H1 (cell line): ENCODE measurements around the gene BAZ2B. TPM values are rescaled to one million over a fixed set of nuclear protein-coding genes. Genes with fewer than 3 reads are reported as not detected.

Experiments used
- CTCF ChIA-PET: fragments of 300-600 bp; sonication (Branson Sonifier 250); formaldehyde crosslinking; loops from one replicate; lab custom pipeline; 2021; ENCODE audit not compliant: partially characterized antibody; lab: Charles Lee
- POLR2A ChIA-PET: fragments of 300-600 bp; sonication (Branson Sonifier 250); formaldehyde crosslinking; loops from one replicate; lab custom pipeline; 2021; ENCODE audit warnings: inconsistent platforms; ENCODE audit not compliant: partially characterized antibody; lab: Charles Lee
- DNase-seq, 2 experiments: peaks; one replicate each; pipeline versions ENCODE4 v3.0.0 to v3.0.0-alpha.2; 2010 to 2022; ENCODE audit warnings: low spot score in 2 of 2, low read depth in 1 of 2, mixed read lengths in 1 of 2
- FAIRE-seq: peaks from 2 replicates; lab custom pipeline; 2011; peaks lifted over from hg19 to GRCh38; lab: Jason Lieb, UNC
- H2AFZ ChIP-seq: 2 replicates; pipeline ENCODE4 v1.8.1; 2012; ENCODE audit warnings: low read length, inconsistent platforms
- H2AK5ac ChIP-seq: 2 replicates; pipeline ENCODE4 v1.6.1; 2013; ENCODE audit warnings: low read depth, low read length
- H2BK120ac ChIP-seq: replicated peaks from 2 replicates; pipeline ENCODE3; 2013; ENCODE audit warnings: low read depth, low read length, inconsistent platforms
- H2BK12ac ChIP-seq: 2 replicates; pipeline ENCODE4 v1.6.1; 2013; ENCODE audit warnings: low read depth, low read length
- H2BK15ac ChIP-seq: 2 replicates; pipeline ENCODE4 v1.6.1; 2013; ENCODE audit warnings: low read length
- H2BK20ac ChIP-seq: 2 replicates; pipeline ENCODE4 v1.6.1; 2013; ENCODE audit warnings: low read length
- H2BK5ac ChIP-seq: 2 replicates; pipeline ENCODE4 v1.6.1; 2013; ENCODE audit warnings: low read depth, low read length
- H3K14ac ChIP-seq: 2 replicates; pipeline ENCODE4 v1.6.1; 2013; ENCODE audit warnings: inconsistent platforms; ENCODE audit not compliant: insufficient read length
- H3K18ac ChIP-seq: 2 replicates; pipeline ENCODE4 v1.6.1; 2013; ENCODE audit warnings: low read length; ENCODE audit errors: extremely low read depth
- H3K23ac ChIP-seq: 2 replicates; pipeline ENCODE4 v1.6.1; 2013; ENCODE audit warnings: inconsistent platforms; ENCODE audit not compliant: insufficient read length
- H3K23me2 ChIP-seq: 2 replicates; pipeline ENCODE4 v1.6.1; 2013; ENCODE audit warnings: low read depth, low read length
- H3K27ac ChIP-seq: 2 replicates; pipeline ENCODE4 v1.6.1; 2011; ENCODE audit warnings: low read depth, low read length, inconsistent platforms
- H3K27me3 ChIP-seq, 4 experiments: replicated peaks in 1 of 4; 1 replicate in 1 of 4; 2 replicates in 3 of 4; pipeline versions ENCODE4 v1.6.1 to v1.8.1; 2011 to 2013; ENCODE audit warnings: low read length in 3 of 4, mild to moderate bottlenecking in 3 of 4, inconsistent platforms in 2 of 4, mixed read lengths in 2 of 4, moderate library complexity in 1 of 4; ENCODE audit not compliant: control insufficient read depth in 3 of 4, insufficient read depth in 3 of 4; ENCODE audit errors: extremely low read depth in 1 of 4
- H3K36me3 ChIP-seq, 4 experiments: 2 replicates each; pipeline versions ENCODE4 v1.6.1 to v1.8.1; 2011 to 2013; ENCODE audit warnings: mild to moderate bottlenecking in 4 of 4, low read length in 3 of 4, moderate library complexity in 2 of 4, control low read depth in 1 of 4, inconsistent platforms in 1 of 4; ENCODE audit not compliant: insufficient read depth in 4 of 4, control insufficient read depth in 2 of 4
- H3K4ac ChIP-seq: replicated peaks from 2 replicates; pipeline ENCODE3; 2013; ENCODE audit warnings: low read length, low read depth, mixed read lengths, inconsistent platforms; ENCODE audit not compliant: insufficient read length
- H3K4me1 ChIP-seq, 4 experiments: replicated peaks in 1 of 4; 1 replicate in 1 of 4; 2 replicates in 3 of 4; pipeline versions ENCODE4 v1.6.1 to v1.8.1; 2011 to 2013; ENCODE audit warnings: low read length in 3 of 4, inconsistent platforms in 2 of 4, mixed read lengths in 1 of 4; ENCODE audit not compliant: insufficient read depth in 4 of 4, control insufficient read depth in 3 of 4
- H3K4me2 ChIP-seq, 2 experiments: 2 replicates each; pipeline versions ENCODE4 v1.6.1 to v1.8.1; 2011 to 2013; ENCODE audit warnings: low read depth in 2 of 2, low read length in 2 of 2, control low read depth in 1 of 2, inconsistent platforms in 1 of 2, mild to moderate bottlenecking in 1 of 2; ENCODE audit not compliant: insufficient read depth in 1 of 2
- H3K4me3 ChIP-seq, 4 experiments: fragments of 200-600, 300-600 bp in 1 of 4; sonication (generic), shearing (Covaris generic), sonication (Bioruptor Twin) in 1 of 4; 2 replicates each; pipeline versions ENCODE4 v1.5.1 to v1.8.1; 2011 to 2016; ENCODE audit warnings: low read length in 4 of 4, low read depth in 3 of 4, control low read depth in 2 of 4, inconsistent platforms in 2 of 4, mild to moderate bottlenecking in 2 of 4, mixed read lengths in 1 of 4, moderate library complexity in 1 of 4; ENCODE audit not compliant: insufficient read depth in 2 of 4; ENCODE audit errors: extremely low read depth in 1 of 4
- H3K56ac ChIP-seq: replicated peaks from 2 replicates; pipeline ENCODE3; 2013; ENCODE audit warnings: low read depth, mild to moderate bottlenecking, mixed read lengths, low read length, inconsistent platforms; ENCODE audit not compliant: insufficient read length
- H3K79me1 ChIP-seq: 2 replicates; pipeline ENCODE4 v1.6.1; 2013; ENCODE audit warnings: low read depth, low read length, control low read depth
- H3K79me2 ChIP-seq, 2 experiments: 2 replicates each; pipeline versions ENCODE4 v1.6.1 to v1.8.1; 2012 to 2013; ENCODE audit warnings: low read length in 2 of 2, mild to moderate bottlenecking in 2 of 2, inconsistent platforms in 1 of 2; ENCODE audit not compliant: insufficient read depth in 2 of 2, control insufficient read depth in 1 of 2
- H3K9ac ChIP-seq, 4 experiments: replicated peaks in 1 of 4; 1 replicate in 1 of 4; 2 replicates in 3 of 4; pipeline versions ENCODE4 v1.6.1 to v1.8.1; 2011 to 2013; ENCODE audit warnings: low read depth in 3 of 4, low read length in 3 of 4, control low read depth in 2 of 4, mild to moderate bottlenecking in 2 of 4, moderate library complexity in 2 of 4, inconsistent platforms in 1 of 4; ENCODE audit errors: extremely low read depth in 1 of 4
- H3K9me3 ChIP-seq, 2 experiments: 2 replicates each; pipeline versions ENCODE4 v1.6.1 to v1.8.1; 2012 to 2013; ENCODE audit warnings: mild to moderate bottlenecking in 2 of 2, moderate library complexity in 2 of 2, control low read depth in 1 of 2, inconsistent platforms in 1 of 2, low read depth in 1 of 2, low read length in 1 of 2, mixed read lengths in 1 of 2; ENCODE audit not compliant: insufficient read depth in 2 of 2
- H4K20me1 ChIP-seq, 2 experiments: replicated peaks in 1 of 2; 2 replicates each; pipeline versions ENCODE3 to v1.8.1; 2011 to 2013; ENCODE audit warnings: inconsistent platforms in 2 of 2, low read length in 2 of 2, mild to moderate bottlenecking in 1 of 2; ENCODE audit not compliant: insufficient read depth in 2 of 2, control insufficient read depth in 1 of 2
- H4K5ac ChIP-seq: 2 replicates; pipeline ENCODE4 v1.6.1; 2013; ENCODE audit warnings: low read length, low read depth, mixed read lengths, inconsistent platforms; ENCODE audit not compliant: insufficient read length
- H4K8ac ChIP-seq: 2 replicates; pipeline ENCODE4 v1.8.0; 2013; ENCODE audit warnings: mild to moderate bottlenecking, moderate library complexity, low read length, inconsistent platforms; ENCODE audit not compliant: insufficient read depth; ENCODE audit errors: extremely low read depth
- H4K91ac ChIP-seq: replicated peaks from 2 replicates; pipeline ENCODE3; 2013; ENCODE audit warnings: low read length, mixed read lengths, inconsistent platforms; ENCODE audit not compliant: insufficient read length
- CHD1 ChIP-seq: IDR thresholded peaks from 2 replicates; pipeline ENCODE4 v1.6.1; 2012; ENCODE audit warnings: low read depth, low read length, improper control_type of control experiment
- EP300 ChIP-seq, 2 experiments: IDR thresholded peaks; 1 replicate in 1 of 2; 2 replicates in 1 of 2; pipeline ENCODE4 v1.6.1; 2011 to 2012; ENCODE audit warnings: low read depth in 2 of 2, low read length in 2 of 2, mild to moderate bottlenecking in 2 of 2, borderline replicate concordance in 1 of 2, inconsistent platforms in 1 of 2, moderate library complexity in 1 of 2
- JUND ChIP-seq: IDR thresholded peaks from 2 replicates; pipeline ENCODE4 v1.6.1; 2011; ENCODE audit warnings: mild to moderate bottlenecking, improper control_type of control experiment, low read length
- KDM1A ChIP-seq: fragments of 200-600, 300-600 bp; sonication (generic); IDR thresholded peaks from 2 replicates; pipeline ENCODE4 v1.7.1; 2016; ENCODE audit warnings: mild to moderate bottlenecking, low read length, borderline replicate concordance
- MAFK ChIP-seq: IDR thresholded peaks from 2 replicates; pipeline ENCODE4 v1.6.1; 2012; ENCODE audit warnings: low read depth, mild to moderate bottlenecking, improper control_type of control experiment, low read length
- RBBP5 ChIP-seq: IDR thresholded peaks from 2 replicates; pipeline ENCODE4 v1.7.1; 2012; ENCODE audit warnings: low read depth, mild to moderate bottlenecking, inconsistent platforms, low read length, moderate library complexity, borderline replicate concordance
- TAF1 ChIP-seq: IDR thresholded peaks from 2 replicates; pipeline ENCODE4 v1.6.1; 2011; ENCODE audit warnings: mild to moderate bottlenecking, low read depth, low read length
- ZNF274 ChIP-seq: IDR thresholded peaks from 2 replicates; pipeline ENCODE4 v1.7.0; 2012; ENCODE audit warnings: low read length, borderline replicate concordance; ENCODE audit errors: extremely low read depth
- WGBS, 2 experiments: shearing (Covaris generic) in 1 of 2; methylation state at CpG; one replicate each; pipeline versions ENCODE4 v1.1.6 to v1.1.7; 2013 to 2015; ENCODE audit warnings: low lambda C conversion rate in 2 of 2, mixed read lengths in 2 of 2, inconsistent platforms in 1 of 2, low coverage in 1 of 2, missing lambda C conversion rate in 1 of 2; ENCODE audit not compliant: insufficient replicate concordance in 2 of 2, insufficient coverage in 1 of 2, insufficient read length in 1 of 2; ENCODE audit errors: extremely low coverage in 1 of 2, missing lambda C conversion rate in 1 of 2; 5-methylcytosine and 5-hydroxymethylcytosine counted together
- polyA plus RNA-seq, 7 experiments: library from polyadenylated mRNA; depleted of rRNA in 3 of 7; stranded (reverse) in 5 of 7; unstranded in 2 of 7; fragments of >200 nt in 5 of 7; fragments of 200-250 nt in 2 of 7; gene quantifications; 1 replicate in 5 of 7; 2 replicates in 1 of 7; 4 replicates in 1 of 7; pipeline versions ENCODE4 v1.2.1 to v1.2.3, GENCODE V29; 2011 to 2013; ENCODE audit warnings: missing spikeins in 2 of 7, mixed read lengths in 2 of 7
- total RNA-seq: library from RNA; stranded (reverse); fragmentation: NEBNext Ultra II Directional; extraction: Animal tissue kit (Norgen Biotek cat#: 25700); gene quantifications from 2 replicates; pipeline ENCODE4 v1.2.1, GENCODE V29; 2021
- TF ChIP-seq, protein P1 (sequence below): IDR thresholded peaks from 2 replicates; pipeline ENCODE4 v1.6.1; 2011; ENCODE audit warnings: low read depth, mild to moderate bottlenecking, low read length; ENCODE audit not compliant: insufficient read depth
- TF ChIP-seq, protein P2 (sequence below): IDR thresholded peaks from 2 replicates; pipeline ENCODE4 v1.6.1; 2011; ENCODE audit warnings: low read length, improper control_type of control experiment

Gene BAZ2B
- total and polyA plus RNA-seq, 2 of the 8 experiments (the other 6 are each of a cell fraction or from before 2014, with no cell fraction given), result 15.2 to 46.3 TPM

DNA sequence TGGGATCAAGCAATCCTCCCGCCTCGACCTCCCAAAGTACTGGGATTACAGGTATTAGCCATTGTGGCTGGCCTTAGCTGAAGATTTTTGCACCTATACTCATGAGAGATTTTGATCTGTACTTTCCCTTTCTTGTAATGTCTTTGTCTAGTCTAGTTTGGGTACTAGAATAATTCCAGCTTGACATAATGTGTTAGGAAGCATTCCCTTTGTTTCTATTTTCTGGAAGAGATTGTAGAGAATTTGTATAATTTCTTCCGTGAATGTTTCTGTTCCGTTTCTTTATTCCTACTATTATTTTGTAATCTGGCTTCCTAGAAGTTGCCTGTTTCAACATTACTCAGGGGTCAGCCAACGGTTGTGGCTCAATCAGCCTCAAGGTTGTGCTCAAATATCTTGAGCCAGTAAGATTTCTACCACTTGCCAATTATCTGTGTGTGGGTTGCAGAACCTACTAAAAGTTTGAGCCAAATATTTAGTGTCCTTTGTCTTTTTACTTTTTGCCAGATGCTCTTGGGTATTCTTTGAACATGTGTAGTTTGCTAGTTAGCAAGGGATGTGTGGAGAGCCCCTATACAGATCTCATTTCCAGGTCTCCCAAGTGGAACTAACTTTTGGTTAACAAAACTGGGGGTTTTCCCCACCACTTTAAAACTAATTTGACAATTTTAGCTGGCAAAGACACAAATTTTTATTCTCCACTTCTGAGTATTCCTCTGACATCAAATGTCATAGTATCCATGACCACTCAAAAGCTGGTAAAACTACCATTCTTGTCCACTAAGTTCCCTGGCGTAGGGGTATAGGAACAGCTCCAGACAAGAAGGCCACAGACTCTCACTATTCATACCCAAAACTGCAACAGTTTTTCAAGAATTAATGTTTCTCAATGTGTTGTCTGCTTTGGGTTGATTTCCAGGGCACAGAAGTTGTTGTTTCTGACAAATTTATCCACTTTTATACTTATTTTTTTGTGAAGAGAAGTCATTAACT is 42.8 kb upstream of the BAZ2B start:
- H2BK12ac ChIP-seq, result no peak overlapping the region
- H3K4ac ChIP-seq, result no peak overlapping the region
- no peak overlapping the region for H2BK20ac ChIP-seq
- no peaks in the 10 kb centered on the region for H3K79me1 ChIP-seq
- H3K79me2 ChIP-seq, result no peaks in the 10 kb centered on the region
- H4K8ac ChIP-seq, result no peak overlapping the region
- H3K4me3 ChIP-seq, result no peak overlapping the region
- ChIA-PET POLR2A (interaction anchor here (1.8 kb wide), 1 partner anchor 53 kb away, joined by 4 read pairs; the partner anchor contains the start of gene MARCHF7), CTCF (interaction anchor here (0.7 to 0.8 kb wide), 3 partner anchors 16 to 602 kb away, joined by 3 read pairs; no protein-coding TSS in a partner anchor)
- no peak overlapping the region for H3K18ac ChIP-seq
- no peaks in the 10 kb centered on the region for H3K9me3 ChIP-seq
- no peaks in the 10 kb centered on the region for H3K4me1 ChIP-seq
- no peak overlapping the region for H2BK120ac ChIP-seq
- 82% methylated on average over 6 of the region's 6 CpGs; no CpG with 5 or more reads in 1 of the 2 experiments for WGBS, 2 experiments
- H3K14ac ChIP-seq, result no peak overlapping the region
- H3K23ac ChIP-seq, result no peak overlapping the region
- no peak overlapping the region for H3K27ac ChIP-seq
- no peak overlapping the region for H4K5ac ChIP-seq
- H2AFZ ChIP-seq, result no peak overlapping the region
- H2BK5ac ChIP-seq, result no peak overlapping the region
- H2BK15ac ChIP-seq, result no peak overlapping the region
- H3K36me3 ChIP-seq, result no peaks in the 10 kb centered on the region
- H3K23me2 ChIP-seq, result no peaks in the 10 kb centered on the region
- H3K56ac ChIP-seq, result no peak overlapping the region
- no peak overlapping the region for H3K4me2 ChIP-seq
- no peaks in the 10 kb centered on the region for H4K20me1 ChIP-seq
- DNase-seq, result no peak
- H3K9ac ChIP-seq, result no peak overlapping the region
- no peak for FAIRE-seq
- H3K27me3 ChIP-seq, result no peaks in the 10 kb centered on the region
- H2AK5ac ChIP-seq, result no peak overlapping the region
- H4K91ac ChIP-seq, result no peak overlapping the region
- TF ChIP-seq CHD1 (no peak), KDM1A (no peak), EP300 (IDR thresholded peaks at IDR 0.05; ENCODE audit: borderline replicate concordance in 1 of 2, low read depth in 2 of 2, low read length in 2 of 2) (no peak), TAF1 (no peak), JUND (no peak), MAFK (no peak), ZNF274 (no peak), RBBP5 (no peak)
- TF ChIP-seq, protein P1, sequence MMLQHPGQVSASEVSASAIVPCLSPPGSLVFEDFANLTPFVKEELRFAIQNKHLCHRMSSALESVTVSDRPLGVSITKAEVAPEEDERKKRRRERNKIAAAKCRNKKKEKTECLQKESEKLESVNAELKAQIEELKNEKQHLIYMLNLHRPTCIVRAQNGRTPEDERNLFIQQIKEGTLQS, result no peak
- TF ChIP-seq, protein P2, sequence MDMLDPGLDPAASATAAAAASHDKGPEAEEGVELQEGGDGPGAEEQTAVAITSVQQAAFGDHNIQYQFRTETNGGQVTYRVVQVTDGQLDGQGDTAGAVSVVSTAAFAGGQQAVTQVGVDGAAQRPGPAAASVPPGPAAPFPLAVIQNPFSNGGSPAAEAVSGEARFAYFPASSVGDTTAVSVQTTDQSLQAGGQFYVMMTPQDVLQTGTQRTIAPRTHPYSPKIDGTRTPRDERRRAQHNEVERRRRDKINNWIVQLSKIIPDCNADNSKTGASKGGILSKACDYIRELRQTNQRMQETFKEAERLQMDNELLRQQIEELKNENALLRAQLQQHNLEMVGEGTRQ, result no peak
